ENCODE measurements around the gene GPR155. TPM values are rescaled to one million over a fixed set of nuclear protein-coding genes. Genes with fewer than 3 reads are reported as not detected.

Gene GPR155, protein sequence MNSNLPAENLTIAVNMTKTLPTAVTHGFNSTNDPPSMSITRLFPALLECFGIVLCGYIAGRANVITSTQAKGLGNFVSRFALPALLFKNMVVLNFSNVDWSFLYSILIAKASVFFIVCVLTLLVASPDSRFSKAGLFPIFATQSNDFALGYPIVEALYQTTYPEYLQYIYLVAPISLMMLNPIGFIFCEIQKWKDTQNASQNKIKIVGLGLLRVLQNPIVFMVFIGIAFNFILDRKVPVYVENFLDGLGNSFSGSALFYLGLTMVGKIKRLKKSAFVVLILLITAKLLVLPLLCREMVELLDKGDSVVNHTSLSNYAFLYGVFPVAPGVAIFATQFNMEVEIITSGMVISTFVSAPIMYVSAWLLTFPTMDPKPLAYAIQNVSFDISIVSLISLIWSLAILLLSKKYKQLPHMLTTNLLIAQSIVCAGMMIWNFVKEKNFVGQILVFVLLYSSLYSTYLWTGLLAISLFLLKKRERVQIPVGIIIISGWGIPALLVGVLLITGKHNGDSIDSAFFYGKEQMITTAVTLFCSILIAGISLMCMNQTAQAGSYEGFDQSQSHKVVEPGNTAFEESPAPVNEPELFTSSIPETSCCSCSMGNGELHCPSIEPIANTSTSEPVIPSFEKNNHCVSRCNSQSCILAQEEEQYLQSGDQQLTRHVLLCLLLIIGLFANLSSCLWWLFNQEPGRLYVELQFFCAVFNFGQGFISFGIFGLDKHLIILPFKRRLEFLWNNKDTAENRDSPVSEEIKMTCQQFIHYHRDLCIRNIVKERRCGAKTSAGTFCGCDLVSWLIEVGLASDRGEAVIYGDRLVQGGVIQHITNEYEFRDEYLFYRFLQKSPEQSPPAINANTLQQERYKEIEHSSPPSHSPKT
- 4.1 and 5.8 TPM in 2 replicates for total RNA-seq

DNA sequence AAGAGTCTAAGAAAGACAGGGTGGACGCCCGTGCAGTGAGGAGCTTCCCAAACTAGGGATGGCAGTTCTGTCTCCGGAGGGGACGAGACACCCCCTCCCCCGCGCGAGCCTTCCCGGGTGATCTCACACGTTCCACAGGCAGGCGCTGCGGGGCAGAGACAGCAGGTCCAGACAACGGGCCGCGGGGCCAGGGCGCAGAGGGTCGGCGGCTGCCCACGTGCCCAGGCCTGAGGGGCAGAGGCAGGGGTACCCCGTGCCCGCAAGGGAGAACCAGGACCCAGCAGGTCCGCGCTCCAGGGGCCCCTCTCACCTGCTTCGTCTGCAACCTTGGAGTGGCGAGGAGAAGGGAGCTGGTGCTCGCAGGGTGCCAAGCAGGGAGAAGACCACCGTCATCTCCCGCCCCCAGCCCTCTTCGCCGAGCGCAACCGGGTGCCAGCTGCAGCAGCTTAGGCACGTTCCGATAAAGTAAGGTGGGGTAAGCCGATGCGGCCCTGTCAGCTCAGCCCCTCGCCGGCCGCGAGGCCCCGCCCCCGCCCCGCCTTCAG, at the start of gene GPR155:
Gene GPR155, minus strand, starts transcription at position 467 of the 545 bp plus-strand sequence. CDS start 5,073 bp downstream, outside the sequence.

DNA sequence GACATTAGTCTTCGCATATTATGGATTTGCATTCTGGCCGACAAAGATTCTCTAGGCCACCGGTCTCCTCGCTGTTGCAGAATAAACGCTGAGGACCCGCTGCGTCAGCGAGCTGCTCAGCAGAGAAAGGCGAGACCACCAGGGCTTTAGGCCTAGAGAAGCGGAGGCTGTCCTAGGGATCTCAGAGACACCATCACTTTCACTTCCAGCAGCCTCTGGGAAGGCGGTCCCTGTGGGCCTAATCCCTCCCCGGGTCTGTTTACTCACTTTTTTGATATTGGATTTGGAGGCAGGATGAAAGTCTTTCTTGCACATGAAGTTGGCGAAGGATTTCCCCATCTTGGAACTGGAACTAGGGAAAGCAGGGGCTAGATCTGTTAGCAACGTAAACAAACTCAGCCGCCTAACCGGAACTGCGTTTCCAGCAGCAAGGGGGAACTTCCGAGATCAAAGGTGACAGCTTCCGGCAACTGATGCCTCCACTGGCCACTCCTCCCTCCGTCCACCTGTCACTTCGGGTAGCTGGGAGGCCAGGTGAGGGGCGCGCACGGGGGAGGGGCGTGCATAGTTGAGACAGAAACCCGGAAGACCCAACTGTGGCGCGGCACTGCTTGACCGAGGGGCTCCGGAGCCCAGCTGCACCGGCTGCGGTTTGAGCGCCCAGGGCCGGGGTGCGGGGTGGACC, 91.4 kb downstream of the GPR155 start, which contains the start of gene SCRN3:
Gene SCRN3, plus strand, starts transcription at position 447 of the 685 bp plus-strand sequence. CDS start 2,554 bp downstream, outside the sequence.

Other genes starting within 250 kb of the GPR155 start
- gene OLA1, start 238.5 kb downstream of the GPR155 start, total RNA-seq = 94.0 and 111 TPM in 2 replicates
- under 0.01 TPM in 1 of 2 replicates, not detected in the other for gene SP9, start 152.1 kb downstream of the GPR155 start, total RNA-seq
- 34.6 and 39.1 TPM in 2 replicates for gene SCRN3, start 91.3 kb downstream of the GPR155 start, total RNA-seq
- gene WIPF1, start 110.8 kb upstream of the GPR155 start, total RNA-seq = 40.9 and 45.3 TPM in 2 replicates

Data from articular chondrocyte of knee joint (primary cell).